ENCODE measurements around the gene CFAP74. TPM values are rescaled to one million over a fixed set of nuclear protein-coding genes. Genes with fewer than 3 reads are reported as not detected.

Gene CFAP74
- total RNA-seq, 1 donor from 2014 or later, result 4.6 TPM

DNA sequence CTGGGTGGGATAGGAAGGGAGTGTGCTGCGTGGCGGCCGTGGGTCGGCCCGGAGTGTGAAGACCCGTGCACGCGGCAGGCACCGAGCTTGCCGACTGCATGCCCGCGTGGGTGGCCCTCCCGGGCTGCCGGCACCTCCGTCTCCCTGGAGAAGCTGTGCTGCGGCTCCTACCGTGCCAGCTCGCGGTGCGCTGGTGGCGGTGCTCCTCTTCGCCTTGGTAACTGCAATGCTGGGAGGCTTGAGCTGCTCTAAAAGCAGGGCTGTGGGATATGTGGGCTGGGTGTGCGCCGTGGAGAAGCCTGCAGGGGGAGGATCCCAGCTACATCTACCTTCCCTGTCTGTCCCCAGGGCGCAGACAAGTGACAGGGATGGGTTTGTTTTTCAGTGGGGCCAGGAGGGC is 18.0 kb upstream of the CFAP74 start:
- no peak for DNase-seq (ENCODE audit: low spot score)

DNA sequence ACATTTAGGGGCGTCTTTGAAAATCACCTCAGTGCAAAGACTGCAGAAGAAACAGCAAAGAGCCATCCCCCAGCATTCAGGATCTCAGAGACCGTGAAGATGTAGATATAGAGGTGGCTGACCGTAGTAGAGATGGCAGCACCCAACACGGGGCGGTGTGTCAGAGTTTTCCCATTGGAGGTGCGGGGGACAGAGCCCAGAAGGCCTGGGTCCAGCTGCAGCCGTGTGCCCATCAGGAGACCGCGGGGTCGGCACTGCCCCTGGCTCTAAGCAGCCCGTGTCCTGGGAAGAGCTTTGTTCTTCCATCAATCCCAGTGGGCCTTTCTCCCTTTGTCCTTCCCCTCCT is 16.7 kb upstream of the CFAP74 start:
- DNase-seq (ENCODE audit: low spot score), result no peak

DNA sequence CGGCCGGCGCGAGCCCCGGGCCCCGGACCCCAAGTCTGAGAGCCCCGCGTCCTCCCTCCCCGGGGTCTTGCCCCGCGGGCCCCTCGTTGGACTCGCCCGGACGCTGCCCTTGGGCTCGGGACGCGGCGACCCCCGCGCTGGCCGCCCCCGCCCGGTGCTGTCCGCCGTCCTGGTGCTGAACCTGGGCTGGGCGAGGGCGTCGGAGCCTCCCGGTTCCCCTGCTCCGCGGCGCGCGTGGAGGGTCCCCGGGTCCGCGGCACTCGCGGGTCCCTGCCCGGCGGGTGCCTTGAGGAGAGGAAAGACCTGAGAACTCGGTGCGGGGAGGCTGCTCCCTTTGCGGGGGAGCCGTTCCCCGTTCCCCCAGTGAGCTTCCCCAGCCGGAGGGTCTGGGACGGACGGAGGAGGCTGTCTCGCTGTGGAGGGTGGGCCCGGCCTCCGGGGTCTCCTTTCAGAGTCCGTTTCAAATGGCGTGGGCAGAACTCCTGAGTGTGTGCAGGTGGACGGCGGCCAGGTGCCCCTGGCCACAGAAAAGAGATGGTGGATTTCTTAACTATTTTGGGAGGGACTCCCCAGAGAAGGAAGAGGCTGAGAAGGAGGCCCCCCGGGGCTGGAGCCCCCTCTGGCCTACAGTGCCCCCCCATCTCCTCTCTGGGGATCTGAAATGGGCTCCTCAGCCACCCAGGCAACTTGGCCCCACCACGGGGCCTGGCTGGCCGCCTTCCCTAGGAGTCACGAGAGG is 16.2 kb upstream of the CFAP74 start:
- no peak for DNase-seq (ENCODE audit: low spot score)

DNA sequence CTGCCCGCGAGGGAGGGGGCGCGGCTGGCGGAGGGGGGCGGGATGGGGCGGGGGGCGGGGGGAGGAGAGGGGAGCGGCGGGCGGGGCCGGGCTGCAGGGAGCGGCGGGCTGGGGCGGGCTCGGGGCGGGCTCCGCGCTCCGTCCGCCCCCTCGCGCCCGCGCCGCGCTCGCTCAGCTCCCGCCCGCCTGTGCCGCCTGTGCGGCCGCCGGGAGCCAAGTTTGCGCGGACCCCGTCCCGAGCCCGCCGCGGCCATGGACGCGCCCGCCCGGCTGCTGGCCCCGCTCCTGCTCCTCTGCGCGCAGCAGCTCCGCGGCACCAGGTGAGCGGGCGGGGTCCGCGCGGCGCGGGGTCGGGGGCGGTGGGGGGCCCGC is 15.6 kb upstream of the CFAP74 start, which contains the start of gene GABRD:
Gene GABRD (plus strand): TSS at position 174 of the 372 bp plus-strand sequence. CDS start 79 bp downstream, at position 253.
- DNase-seq (ENCODE audit: low spot score), result no peak

DNA sequence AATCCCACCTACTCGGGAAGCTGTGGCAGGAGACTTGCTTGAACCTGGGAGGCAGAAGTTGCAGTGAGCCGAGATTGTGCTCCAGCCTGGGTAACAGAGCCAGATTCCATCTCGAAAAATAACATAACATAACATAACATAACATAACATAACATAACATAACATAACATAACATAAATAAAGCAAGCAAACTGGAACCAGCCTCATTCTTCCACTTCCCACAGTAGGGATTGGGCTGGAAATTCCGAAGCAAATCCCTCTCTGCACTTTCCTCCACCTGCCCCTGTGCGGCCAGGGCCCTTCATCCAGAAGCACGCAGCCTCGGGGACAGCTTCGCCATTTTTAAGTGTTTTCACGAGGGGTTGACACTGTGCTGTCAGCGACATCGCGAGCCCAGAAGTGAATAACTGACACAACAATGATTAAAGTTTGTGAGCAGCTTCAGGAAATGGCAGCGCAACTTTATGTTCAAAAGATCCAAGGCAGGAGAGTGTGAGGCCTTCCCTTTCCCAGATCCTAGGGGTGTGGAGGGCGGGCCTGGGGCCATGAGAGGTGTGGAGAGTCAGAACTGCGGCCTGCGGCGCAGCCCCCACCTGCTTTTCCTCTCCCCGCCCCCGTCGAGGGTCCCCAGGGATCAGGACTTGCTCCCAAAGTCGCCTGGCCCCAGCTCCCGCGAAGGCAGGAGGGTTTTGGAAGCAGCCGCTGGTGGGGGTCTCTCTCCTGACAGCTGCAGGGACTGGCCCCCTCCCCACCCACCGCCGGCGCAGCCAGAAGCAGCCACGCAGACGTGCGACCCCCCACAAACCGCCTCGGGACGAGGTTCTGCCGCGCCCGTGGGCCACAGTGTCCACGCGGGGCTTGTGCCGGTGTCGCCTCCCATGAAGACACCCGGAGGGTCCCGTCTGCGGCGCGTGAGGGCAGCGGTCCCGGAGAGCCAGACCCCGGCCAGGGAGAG is 14.9 kb upstream of the CFAP74 start:
- DNase-seq (ENCODE audit: low spot score), result no peak

DNA sequence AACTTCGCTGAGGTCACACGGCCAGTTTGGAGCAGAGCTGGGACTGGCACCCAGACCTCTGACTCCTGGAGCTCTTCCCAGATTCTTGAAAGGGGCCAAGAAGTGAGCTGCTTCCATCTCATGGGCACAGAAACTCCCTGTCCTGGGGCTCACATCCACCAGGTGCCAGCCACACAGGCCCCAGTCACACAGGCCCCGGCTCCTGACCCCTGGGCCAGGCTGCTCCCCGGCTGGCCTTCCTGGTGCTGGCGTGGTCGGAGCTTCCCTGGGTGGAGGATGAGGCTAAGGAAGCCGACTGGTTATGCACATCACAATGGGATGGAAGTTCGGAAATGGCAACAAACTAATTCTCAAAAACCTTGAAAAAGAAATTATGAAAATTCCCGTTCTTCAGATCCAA is 12.5 kb upstream of the CFAP74 start:
- no peak for DNase-seq (ENCODE audit: low spot score)

DNA sequence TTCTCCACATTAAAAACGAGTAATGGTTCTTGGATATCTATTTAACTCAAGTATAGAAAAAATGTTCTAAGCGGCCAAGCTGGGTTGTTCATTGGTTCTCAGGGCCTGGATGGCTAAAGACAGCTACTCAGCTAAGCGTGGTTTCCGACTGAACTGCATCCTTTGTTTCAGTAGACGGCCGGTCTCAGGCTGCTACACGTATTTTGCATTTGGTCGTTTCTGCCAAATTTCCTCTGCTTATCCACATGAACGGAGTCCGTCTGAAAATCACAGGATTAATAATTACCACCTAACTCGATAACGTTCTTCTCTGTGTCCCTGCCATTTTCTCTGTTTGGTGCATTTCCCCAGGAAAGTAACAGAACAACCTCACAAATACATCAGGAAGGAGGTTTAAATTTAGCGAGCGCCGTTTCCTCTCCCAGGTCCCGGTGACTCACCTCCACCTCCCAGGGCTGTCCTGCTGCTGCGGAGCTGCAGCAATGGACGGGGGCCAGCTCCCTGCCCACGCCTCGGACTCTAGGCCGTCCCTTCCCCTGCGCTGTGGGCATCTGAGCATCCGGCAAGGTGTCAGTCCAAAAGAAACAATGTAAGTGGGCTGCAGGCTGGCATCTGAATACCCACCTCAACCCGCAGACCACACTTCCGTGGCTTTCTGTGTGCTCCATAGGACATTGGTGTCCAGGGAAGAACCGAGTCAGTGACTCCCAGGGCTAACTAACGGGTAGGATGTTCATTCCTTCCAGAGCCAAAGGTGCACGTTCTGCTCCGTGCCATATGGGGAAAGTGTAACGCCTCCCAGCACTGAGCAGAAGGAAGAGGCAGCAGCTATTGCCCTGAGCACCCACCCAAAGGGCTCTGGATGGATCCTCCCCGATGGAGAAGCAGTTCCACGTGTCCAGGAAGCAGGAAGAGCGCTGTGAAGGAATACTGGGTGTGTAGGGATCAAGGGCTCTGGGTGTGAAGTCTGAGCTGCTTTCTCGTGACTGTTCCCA is 11.5 kb upstream of the CFAP74 start:
- DNase-seq (ENCODE audit: low spot score), result no peak

DNA sequence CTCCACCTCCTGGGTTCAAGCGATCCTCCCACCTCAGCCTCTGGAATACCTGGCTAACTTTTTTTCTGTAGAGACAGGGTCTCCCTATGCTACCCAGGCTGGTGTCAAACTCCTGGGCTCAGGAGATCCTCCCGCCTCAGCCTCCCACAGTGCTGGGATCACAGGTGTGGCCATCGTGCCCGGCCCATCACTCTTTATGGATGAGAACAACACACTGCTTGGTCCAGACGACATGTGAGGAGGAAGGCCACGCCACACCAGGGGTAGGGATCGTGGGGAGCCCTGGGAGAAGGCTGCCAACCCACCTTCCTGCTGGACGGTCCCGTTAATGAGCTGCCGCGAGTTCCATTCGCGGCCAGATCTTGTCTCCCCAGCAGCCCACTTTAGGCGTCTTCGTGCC is 10.6 kb upstream of the CFAP74 start:
- no peak for DNase-seq (ENCODE audit: low spot score)

DNA sequence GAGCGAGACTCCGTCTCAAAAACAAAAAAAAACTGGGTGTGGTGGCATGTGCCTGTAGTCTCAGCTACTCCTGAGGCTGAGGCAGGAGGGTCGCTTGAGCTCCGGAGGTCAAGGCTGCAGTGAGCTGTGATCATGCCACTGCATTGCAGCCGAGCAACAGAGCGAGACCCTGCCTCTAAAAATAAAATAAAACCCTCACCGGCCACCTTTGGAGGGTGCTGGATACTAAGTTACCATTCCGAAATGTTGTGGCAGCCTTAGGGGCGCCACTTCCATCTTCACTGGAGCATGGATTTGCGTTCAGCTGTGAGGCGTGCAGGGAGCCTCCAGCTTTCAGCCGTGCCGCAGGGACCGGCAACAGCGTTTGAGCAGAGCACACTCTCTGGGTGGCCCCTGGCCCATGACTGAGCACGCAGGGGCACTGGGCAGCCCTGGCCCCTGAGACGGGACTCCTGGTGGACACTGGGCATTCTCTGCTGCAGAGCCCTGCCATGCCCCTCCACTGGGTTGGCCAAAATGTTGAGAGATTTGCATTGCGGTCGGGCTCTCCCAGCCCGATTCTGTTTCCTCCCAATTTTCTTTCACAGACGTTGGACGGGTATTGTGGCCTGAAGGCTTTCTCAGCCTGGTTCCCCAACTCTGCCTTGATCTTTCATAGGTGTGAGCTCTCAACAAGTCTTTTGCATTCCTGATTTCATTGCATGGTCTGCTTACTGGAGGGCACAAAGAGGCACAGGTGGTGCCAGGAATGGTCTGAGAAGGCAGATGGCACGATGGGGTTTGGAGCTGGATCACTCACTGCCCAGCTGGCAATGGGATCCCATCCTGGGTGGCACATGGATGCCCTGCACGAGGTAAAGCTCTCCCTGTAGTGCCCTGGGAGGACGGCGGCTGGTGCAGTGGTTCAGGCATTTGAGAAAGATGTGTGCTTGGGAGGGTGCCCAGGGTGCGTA is 5.8 kb upstream of the CFAP74 start:
- no peak for DNase-seq (ENCODE audit: low spot score)

DNA sequence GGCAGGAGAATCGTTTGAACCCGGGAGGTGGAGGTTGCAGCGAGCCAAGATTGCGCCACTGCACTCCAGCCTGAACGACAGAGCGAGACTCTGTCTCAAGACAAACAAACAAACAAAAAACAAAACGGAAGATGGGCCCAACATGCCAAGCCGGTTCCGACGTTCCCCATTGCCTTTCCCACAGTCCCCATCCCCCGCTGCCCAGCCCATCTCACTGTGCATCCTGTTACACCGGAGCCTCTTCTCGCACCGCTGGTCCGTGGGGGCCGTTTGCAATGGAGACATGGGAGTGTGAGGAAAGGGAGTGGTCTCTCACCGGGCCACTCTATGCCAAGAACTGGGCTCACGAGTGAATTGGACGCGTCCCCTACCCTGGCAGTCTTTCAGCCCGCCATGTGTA is 1.3 kb upstream of the CFAP74 start:
- DNase-seq (ENCODE audit: low spot score), result no peak

DNA sequence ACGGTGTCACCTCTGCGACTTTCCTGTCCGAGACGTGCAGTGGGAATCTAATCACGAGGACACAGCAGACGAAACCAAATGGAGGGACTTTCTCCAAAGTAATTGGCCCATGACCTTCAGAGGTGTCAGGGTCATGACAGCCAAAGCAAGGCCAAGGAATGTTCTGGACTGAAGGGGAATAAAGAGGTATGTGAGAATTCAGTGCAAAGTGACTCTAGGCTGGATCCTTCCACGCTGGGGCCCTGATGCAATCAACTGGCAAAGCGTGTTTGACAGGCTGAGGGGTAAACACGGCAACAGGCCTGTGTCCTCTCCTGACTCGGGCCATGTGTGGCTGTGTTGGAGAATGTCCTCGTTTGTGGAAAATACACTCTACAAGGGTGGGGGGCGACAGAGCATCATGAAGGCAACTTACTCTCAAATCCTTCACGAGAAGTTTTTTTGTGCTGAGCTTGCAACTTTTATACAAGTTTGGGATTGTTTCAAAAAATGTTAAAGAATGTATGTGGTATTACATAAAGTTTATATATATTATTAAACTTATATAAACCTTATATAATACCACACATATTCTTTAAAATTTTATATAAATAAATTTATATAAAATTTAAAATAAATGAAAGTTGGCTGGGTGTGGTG is 1.7 kb downstream of the CFAP74 start:
- DNase-seq (ENCODE audit: low spot score), result peak; percentile 34

DNA sequence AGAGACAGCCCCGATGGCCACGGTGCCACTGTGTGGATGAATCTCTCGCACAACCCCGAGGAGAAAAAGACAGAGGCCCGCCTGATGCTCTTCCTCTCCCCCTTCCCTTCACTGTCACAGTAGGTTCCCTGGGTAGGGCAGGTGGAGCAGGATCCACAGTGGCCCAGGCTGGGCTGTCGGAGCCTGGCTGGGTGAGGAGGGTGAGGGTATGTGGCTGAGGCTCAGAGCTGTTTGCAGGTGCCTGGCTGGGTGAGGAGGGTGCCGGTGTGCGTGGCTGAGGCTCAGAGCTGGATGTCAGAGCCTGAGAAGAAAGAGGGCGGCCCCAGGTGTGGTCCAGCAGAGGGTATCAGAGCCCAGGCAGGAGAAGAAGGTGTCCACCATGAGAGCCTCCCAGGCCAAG is 2.7 kb downstream of the CFAP74 start:
- DNase-seq (ENCODE audit: low spot score), result no peak

DNA sequence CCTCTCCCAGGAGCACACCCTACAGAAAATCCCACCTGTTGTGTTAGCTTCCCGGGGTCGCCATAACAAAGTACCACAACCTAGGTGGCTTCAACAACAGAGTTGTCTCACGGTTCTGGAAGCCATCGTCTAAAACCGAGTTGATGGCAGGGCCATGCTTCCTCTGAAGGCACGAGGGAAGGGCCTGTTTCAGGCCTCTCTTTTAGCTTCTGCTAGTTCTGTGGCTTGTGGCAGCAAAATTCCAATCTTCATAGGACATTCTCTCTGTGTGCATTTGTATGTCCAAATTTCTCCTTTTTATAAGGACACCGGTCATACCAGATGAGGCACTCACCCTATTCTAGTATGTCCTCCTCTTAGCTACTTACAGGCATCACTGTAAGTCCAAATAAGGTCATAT is 3.2 kb downstream of the CFAP74 start:
- no peak for DNase-seq (ENCODE audit: low spot score)

DNA sequence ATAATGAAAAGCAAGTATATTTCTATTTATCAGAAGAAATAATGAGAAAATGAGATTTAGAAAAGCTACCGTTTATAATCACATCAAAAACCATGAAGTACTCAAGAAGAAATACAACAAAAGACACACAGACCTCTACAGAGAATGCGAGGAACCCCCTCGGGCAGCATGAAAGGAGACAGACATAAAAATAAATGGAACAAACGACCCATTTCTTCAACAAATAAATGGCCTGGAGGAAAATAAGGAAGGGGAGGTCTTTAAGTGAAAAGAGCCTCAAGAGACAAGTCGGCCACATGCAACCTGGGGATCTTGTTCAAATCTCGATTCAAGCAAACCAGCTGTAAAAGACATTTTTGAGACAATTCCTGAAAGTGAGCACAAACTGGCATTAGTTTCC is 6.0 kb downstream of the CFAP74 start:
- no peak for DNase-seq (ENCODE audit: low spot score)

DNA sequence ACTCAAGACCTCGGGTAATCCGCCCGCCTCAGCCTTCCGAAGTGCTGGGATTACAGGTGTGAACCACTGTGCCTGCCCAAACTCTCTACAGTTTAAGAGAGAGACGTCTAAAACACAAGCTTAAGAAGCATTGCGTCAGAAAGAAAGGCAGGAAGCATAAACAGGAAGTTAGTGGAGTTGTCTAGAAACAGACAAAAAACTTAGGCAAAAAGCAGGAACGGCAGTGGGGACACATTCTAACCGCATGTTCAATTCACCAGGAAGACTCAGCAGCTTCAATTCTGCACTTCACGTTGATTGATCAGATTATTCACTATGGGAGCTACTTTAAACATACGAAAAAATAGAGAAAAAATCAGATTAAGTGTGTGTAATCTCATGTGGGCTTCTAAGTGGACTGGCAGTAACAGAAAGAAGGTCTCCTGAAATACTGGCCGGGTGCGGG is 7.4 kb downstream of the CFAP74 start:
- DNase-seq (ENCODE audit: low spot score), result no peak

DNA sequence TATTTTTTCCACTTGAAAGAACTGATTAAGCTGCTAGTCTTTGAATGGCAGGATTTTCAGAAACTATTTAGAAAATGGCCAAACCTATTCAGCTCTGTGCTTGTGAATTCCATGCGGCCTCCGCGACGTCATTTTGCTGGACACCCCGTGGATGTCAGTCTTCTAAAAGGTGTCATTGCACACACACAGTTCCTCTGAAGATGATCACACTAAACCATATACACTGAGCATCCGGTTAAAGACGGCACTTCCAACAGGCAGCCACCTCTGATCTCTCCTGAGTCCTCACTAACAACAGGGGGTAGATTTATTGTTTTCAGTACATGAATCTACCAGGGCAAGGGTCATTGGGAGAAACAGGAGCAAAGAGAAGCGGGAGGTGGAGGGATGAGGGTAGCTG is 9.1 kb downstream of the CFAP74 start:
- no peak for DNase-seq (ENCODE audit: low spot score)

DNA sequence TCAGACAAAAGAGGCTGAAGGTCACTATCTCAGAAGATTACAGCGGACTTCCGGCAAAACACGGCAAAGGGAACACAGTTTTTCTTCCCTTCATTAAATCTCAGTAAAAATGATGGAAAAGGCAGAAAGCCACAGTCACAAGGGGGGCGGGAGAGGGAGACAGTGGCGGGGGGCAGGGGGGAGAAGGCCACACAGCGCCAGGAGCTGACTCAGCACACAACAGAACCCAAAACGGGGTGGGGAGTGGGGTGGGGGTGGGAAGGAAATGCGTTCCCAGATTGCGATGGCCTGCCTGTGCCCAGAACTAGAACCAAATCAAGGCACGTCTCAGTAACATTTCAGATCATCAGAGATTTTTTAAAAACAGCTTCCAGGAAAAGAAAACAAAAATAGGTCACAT is 13.4 kb downstream of the CFAP74 start:
- DNase-seq (ENCODE audit: low spot score), result peak; percentile 40

DNA sequence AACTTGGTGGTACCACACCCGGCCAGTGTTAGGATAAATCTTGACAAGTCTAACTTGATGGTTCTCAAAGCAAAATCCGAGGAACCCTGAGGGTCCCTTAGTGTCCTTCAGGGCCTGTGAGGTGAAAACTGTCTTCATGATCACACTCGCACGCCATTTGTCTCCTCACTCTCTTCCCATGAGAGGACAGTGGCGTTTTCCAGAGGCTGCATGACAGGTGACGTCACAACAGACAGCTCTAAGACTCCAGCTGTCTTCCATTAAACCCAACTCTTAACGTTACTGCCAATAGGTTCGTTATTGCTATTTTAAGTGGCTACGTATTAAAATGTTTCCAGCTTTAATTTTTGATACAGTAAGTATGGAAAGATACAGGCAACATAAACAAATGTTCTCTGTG is 13.8 kb downstream of the CFAP74 start:
- no peak for DNase-seq (ENCODE audit: low spot score)

DNA sequence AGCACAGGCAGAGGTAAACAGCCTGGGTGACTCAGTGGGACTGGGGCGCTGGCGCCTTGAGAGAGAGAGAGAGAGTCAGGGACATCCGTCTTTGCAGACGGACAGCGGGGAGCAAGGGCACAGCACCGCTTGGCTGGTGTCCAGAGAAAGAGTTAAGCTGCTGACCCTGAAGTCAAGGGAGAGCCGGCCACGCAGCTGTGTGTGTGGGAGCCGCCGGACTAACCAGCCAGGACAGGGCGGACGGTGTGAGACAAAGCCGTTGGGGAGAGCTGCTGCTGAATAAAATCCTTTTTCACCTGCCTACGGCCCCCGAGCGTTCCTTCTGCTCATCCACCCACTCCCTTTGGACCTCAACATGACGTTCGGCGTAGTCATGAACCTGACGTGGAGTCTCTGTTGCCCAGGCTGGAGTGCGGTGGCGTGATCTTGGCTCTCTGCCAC is 14.5 kb downstream of the CFAP74 start:
- no peak for DNase-seq (ENCODE audit: low spot score)
